ENCODE data around the gene GJD4.

GJD4 gene

DNA sequence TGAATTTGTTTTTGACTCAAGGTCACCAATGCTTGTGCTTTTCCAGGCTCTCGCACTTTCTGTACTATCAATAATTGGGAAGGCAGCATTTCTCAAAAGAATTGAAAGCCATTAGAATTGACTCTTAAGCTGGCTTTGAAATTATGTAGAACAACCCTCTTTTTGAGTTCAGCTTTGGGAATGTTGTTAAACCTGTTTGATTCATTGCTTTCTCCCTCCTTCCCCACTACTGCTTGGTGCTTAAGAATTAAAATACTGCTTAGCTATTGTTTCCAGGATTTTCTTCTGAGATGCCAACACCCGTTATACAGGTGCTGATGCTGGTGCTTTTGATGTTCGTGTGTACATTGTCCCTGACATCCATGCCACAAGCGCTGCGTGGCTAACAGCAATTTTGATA, 52.5 kb downstream of the GJD4 start:
- DNase-seq (ENCODE audit: low spot score) = no peak

Measured in SW480 (cell line).